Embryonic facial prominence (tissue), 1 donor: ENCODE data around the gene CLPSL2.
"Not testable (repeated sequence)": the region's sequence is repeated elsewhere in the genome, so short reads cannot be mapped to it uniquely, and the experiment has no call there.

Source experiments
- DNase-seq: peaks from one replicate; pipeline ENCODE4 v3.0.0-alpha.2; 2016; ENCODE audit errors: extremely low spot score

Gene CLPSL2, protein sequence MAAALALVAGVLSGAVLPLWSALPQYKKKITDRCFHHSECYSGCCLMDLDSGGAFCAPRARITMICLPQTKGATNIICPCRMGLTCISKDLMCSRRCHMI

DNA sequence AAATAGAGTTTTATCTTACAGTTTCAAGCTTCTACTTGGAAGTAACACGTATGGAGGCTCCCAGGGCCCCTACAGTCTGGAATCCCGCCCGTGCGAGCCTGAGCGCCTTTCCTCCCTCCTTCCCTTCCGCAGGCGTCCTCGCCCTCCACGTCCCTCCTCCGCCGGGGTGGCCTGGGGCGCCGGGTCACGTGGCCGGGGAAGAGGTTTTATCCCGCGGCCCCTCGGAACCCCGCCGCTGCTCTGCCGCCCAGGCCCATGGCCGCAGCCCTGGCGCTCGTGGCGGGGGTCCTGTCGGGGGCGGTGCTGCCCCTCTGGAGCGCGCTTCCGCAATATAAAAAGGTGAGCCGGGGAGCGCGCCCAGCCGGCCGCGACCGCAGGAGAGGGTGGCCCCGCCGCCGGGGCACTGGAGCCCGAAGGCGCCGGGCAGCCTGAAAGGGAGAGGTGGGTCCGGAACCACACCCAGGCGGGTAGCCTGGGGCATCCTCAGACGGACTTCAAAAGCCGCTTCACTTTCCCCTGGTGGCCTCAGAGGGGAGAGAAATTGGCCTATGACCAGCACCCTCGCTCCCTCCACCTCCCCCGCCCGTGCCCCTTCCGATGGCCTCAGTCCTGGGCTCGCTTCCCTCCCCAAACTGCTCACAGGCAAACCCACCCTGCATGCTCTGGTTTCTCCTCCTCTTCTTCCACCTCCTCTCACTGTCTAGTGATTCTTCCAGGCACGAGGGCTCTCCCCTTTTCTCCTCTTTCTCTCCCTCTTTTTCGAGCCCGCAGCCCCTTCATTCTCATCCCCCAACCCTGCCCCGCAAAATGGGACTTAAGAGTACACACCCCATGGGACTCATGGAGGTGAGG lies at the start of gene CLPSL2:
CLPSL2 (plus strand) TSS at position 235 of the 852 bp plus-strand sequence; CDS start at position 256, 21 bp downstream.
- no peak for DNase-seq

DNA sequence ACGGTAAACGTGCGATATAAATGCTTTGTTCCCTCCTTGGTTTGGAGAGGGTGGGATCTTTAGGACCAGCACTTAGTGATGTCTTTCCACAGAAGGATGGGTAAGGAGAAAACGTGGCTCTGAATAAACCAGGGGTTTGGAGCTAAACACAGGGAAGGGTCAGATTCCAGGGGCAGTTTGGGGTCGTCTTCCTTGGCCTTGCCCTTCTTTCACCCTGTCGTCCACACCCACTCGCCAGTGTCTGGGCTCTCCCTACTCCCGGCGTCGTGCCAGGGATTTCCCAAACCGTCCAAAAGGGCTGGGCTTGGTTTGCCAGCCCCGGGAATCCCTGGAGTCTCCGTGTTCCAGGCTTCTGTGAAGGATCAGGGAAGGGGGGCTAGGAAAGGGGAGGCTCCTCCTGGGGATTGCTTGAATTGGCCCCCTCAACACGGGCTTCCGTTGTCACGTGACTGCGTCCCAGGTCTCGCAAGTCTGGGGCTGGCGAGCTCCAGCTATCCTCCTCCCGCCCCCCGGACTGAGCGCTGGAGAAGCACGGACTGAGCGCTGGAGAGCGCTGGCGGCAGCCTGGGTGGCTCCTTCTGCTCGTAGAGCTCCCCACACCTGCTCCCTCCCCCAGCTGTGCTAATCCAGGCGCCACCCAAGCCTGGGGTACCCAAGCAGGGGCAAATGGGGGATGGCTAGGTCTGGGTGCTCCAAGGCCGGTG lies 49.0 kb upstream of the CLPSL2 start:
- DNase-seq, result no peak

DNA sequence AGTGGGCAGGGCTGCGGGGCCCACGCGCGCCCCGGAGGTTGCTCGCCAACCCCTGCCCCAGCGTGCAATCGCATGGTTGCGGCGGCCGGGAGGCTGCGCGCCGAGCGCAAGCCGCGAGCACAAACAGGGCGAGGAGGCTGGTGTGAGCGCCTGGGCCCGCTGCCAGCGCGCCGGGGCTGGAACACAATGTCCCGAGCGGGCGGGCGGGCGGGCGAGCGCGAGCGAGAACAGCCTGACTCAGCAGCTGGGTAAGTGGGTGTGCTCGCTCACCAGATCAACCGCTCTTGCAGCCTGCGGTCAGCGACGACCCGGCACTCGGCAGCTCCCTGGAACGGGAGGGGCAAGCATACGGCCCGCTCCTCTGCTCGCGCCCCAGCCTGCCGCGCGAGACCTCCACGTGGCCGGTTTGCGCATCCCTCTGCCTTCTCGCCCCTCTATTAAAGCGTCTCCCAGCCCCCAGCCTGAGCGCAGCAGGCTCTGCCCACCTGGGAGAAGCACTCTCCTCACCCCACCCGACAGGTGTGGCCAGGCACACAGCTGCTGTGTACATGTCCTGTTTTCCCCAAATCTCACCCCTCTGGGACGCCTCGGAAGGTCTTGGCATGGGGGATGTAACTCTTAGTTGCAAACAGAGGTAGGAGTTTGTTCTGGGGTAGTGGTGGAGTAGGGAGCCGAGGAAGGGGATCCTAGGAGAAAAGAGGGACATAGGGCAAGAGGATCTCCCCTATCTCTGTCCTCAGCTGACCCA lies 48.3 kb upstream of the CLPSL2 start:
- peak; percentile 83 for DNase-seq

DNA sequence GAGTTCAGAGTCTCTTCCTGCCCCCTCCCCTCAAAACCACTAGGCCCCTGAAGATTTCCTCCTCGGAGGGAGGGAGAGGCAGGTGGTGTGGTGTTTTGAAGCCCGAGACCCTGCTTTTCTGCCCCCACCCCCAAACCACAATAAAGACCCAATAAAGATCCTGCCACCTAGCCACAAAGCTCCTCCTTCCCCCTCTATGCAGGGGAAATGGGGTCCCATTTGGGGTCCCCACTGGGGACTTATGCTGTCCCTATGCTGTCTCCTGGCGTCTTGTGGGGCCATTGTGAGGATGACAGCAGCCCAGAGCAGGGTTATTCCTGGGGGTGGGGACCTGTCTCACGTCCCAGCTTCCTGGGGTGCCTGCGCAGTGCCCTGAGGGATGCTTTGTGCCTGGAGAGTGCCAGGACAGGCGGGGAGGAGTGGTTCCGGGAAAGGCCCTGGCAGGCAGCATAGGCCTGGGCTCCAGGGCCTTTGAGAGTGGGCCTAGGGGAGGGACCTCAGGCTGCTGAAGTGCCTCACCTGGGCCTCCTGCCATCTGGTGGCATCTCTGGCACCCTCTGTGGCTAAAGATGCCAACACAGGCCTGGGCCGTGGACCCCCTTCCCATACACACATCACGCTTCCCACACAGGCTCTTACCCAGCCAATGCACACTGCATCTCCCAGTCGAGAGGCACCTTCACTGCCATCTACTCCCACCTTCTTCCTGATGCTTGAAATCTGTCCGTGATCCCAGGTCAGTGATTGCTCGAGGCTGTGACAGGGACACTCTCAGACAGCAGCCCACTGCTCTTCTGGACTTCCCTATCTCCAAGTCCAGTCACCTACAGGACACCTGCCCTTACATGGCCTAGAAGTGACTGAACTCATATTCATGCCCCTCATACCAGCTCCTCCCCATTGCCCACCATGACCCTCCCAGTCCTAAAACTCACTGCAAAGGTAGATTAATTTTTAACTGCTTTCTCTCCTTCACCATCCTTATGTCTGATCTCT lies 47.4 kb upstream of the CLPSL2 start:
- DNase-seq, result no peak

DNA sequence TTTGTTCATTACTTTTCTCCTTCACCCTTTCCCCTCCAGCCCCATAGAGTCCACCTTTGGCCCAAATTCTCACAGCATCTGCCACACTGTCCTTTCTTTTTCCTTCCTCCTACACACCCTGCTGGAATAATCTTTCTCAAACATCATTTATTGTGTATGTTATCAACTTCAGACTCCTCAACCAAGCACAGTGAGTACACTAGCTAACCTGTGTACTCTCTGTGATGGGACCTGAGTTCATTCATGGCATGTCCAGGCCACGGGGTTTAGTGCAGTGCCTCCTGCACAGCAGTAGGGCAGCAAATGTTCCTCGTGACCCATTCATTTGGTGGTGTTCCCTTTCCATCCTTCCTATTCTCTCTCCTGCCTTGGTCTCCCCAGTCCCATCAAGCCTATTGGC lies 46.7 kb upstream of the CLPSL2 start:
- DNase-seq, result no peak

DNA sequence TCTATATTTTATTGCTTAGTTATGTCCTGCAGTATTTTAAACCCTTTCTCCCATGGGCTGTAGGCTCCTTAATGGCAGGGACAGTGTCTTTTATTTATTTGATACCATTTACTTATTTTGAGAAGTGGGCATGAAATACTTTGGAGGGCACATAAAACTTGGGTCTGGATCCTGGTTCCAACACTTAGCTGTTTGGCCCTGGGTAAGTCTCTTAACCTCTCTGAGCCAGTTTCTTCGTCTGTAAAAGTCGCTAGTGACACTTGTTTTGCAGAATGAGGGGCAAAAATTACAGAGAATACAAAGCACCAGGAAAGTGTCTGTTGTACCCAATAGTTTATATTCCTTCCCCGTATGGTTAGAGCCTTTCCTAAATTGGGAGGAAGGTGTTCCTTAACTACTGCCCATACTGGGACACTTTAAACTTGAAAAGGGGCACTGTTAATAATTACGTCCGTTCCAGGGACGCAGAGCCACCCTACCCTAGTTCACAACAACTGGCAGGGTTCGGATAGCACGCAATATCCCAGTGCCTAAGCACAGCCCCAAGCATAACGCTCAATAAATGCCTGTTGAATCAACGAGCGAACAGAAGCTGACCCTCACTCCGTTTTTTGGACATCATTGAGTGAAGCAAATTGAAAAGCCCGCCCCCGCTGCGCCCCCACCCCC lies 45.5 kb upstream of the CLPSL2 start:
- no peak for DNase-seq

DNA sequence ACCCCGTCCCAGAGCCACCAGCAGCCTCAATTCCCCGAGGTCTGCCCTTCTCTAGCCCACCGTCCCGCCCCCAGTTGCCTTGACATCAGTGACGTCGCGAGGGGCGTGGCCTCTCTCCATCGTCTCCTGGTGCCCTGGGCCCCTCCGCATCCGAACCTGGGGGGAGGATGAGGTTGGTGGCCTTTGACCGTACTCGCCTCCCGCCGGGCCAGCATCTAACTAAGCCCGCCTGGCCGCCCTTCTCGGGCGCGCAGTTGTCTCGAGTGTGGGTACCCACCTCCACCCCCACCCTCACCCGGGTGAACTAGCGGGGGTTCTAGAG lies 45.0 kb upstream of the CLPSL2 start:
- no peak for DNase-seq

DNA sequence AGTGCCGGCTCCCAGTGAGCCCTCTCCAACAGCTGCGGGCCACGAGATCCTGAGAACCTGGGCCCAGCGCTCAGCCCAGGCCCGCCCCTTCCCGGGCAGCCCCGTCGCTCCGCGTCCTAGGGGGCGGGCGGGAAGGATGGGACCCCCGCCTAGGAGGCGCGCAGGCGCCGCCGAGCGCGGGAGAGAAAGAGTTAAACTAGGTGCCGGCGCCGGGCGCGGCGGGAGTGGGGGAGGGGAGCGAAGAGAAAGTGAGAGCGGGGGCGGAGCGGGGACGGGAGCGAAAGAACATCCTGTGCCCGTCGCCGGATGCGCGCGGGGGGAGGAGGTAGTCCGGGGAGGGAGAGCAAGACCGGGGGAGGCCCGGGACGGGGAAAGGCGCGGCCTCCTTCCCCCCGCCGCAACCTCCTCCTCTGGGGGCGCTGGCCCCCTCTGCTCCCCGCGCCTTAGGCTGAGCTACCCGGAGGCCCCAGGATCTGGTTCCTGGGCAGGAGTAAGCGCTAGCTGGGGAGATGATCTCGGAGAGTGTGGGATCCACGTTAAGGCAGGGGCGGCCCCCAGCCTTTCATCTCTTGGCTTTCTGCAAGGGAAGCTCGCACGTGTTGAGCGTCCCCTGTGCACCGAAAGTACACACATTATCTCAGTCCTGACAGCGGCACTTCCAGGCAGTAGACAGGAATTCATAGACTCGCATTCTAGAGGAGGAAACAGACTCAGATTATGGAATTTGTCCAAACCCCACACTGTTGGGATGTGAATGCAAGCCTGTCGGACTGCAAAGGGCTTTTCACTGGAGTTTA lies 44.5 kb upstream of the CLPSL2 start:
- DNase-seq, result peak; percentile 87

DNA sequence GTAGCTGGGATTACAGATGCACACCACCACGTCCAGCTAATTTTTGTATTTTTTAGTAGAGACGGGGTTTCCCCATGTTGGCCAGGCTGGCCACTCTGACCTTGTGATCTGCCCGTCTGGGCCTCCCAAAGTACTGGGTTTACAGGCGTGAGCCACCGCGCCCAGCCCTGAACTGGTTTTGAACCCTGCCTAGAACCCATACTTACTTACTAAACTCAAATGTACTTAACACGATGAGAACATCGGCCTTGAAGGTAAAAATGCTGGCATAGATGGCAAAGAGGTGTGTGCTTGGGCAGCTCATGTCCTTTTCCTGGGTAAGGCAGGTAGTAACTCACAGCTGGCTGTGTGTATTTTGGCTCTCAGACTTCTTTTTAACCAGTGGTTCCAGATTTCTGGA lies 42.8 kb upstream of the CLPSL2 start:
- DNase-seq, result no peak

DNA sequence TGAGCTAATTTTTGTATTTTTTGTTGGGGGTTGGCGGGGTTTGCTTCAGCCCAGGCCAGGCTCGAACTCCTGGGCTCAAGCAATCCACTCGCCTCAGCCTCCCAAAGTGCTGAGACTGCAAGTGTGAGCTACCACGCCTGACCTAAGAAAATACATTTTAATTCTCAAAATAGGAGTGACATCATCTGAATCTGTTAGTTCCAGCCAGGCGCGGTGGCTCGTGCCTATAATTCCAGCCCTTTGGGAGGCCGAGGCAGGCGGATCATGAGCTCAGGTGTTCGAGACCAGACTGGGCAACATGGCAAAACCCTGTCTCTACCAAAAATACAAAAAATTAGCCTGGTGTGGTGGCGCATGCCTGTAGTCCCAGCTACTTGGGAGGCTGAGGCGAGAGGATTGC lies 42.1 kb upstream of the CLPSL2 start:
- DNase-seq, result not testable (repeated sequence)

DNA sequence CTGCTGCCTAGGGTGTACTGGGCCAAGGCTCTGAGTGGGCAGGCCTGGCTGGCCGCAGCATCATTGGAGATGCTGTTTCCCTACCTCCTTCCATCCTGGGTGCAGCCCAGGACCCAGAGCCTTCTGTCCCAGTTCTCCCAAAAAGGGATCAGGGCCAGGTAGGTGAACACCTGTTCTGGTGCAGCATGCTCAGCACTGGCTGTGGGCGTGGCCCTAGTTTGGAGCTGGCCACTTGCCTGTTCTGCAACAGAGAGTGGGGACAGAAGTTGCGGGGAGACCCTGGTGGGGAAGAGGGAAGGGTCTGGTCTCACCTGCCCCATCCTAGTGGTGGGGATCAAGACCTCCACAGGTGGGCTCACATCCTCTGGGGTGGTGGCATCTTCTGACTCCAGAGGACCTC lies 40.9 kb upstream of the CLPSL2 start:
- DNase-seq, result no peak

DNA sequence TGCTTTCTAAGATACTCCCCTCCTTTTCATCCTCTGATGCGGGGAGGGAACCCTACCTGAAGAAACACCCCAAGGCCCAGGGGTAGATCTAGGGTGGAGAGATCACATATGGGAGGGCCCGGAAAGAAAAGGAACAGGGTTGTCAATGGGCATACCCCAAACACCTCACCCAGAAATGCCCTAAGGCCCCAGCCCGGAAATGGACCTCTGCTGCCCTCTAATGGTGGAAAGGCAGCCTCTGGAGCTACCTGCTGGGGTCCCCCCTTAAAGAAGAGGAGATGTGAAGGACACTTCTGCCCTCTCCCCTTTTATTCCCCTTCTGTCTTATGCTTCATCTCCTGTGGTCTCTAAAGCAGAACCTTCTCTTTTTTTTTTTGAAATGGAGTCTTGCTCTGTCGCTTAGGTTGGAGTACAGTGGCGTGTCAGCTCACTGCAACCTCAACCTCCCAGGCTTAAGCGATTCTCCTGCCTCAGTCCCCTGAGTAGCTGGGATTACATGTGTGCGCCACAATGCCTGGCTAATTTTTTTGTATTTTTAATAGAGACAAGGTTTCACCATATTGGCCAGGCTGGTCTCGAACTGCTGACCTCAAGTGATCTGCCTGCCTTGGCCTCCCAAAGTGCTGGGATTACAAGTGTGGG lies 40.0 kb upstream of the CLPSL2 start:
- DNase-seq, result no peak

DNA sequence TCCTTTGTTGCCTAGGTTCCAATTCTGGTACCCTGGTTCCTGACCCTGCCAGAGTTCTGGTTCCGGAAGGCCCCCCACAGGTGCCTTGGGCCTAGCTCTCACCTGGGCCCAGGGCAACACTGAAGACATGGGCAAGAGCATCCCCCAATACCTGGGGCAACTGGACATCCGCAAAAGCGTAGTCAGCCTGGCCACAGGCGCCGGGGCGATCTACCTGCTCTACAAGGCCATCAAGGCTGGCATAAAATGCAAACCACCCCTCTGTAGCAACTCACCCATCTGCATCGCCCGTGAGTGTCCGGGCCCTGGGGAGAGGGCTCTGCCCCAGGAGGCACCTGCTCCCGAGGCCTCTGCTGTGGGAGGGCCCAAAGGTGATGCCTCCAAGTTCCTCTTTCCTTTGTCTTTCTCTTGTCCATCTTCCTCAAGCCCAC lies 39.4 kb upstream of the CLPSL2 start, which contains the start of gene ARMC12:
ARMC12 (plus strand) TSS at position 51 of the 431 bp plus-strand sequence; CDS start at position 128, 77 bp downstream.
- DNase-seq, result no peak

DNA sequence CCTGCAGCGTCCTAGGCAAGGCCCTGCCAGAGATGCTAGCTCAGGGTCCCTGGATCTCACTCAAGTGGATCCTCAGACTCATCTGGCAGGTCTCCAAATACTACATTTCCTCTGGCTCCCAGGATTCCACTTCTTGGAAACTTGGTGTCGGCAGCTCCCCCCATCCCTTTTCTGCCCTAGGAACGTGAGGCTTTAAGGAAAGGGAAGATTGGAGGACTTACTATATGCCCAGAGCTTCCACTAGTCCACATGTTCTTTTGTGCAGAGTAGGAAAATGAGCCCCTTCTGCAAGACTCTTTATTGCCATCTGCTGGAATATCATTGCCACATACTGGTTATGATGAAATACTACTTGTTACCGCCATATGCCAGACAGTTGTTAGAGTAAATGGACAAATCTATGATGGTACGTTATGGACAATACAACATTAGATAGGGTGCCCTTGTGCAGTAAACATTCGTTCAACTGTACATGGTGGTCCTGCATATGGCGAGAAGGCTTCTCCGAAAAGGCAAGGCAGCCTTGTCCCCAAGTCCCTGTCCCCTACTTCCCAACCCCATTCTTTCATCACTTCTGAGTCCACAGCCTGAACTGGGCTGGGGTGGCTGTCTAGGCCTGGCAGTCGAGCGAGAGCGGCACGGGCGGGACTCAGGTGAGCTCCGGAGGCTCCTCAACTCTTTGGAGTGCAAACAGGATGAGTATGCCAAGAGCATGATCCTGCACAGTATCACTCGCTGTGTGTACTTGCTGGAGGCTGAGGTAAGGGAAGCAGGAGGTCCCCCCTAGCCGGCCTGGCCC lies 38.8 kb upstream of the CLPSL2 start:
- DNase-seq, result peak; percentile 78

DNA sequence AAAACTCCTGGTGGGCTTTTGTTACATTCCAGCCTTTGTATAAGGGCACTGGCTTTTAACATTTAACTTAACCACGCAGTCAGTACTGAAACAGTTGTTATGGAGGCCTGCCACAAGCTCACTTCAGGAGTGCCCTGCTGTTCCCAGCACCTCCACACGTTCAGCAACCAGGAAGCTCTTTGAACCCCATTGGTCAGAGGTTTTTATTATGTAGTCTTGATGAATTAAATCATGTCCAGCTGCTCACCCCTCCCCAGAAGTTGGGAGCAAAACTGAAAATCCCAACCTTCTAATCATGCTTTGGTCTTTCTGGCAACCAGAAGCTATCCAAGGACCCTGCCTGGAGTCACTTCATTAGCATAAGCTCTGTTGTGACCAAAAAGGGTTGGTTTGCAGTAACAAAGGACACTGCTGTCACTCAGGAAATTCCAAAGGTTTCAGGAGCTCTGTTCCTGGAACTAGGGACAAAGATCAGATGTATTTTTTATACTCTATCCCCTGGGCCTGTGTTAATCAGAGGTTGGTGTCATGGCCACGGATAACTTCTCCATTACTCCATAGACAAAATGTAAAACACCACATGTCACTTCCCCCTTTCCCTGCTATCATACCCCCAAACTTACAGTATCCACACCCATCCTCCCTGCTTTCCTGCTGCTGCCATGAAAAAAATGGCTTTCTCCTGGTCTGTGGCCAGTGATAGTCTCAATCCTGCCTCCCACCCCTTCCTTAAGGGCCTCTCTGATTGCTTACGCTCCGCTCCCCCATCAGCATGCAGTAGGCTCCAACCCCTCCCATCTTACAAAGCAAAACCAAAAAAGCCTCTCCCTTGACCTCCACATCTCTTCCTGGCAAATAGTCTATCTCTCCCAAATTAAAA lies 36.5 kb upstream of the CLPSL2 start:
- no peak for DNase-seq

DNA sequence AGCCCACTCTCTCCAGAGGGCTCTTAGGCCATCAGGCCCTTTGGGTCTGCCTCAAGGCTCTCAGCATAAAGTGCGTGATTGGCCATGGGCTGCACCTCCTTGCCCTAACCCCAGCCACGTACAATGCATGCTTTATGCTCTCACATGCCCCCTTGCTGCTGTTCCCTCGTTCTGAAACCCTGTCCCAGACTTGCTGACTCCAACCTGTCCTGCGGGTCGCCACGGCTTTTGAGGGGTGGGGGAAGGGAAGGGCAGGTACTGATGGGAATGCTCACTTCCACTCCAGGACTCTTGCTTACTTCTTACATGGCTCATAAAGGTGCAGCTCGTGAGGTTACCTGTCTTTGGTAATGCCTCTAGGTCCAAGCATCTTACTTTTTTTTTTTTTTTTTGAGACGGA lies 33.6 kb upstream of the CLPSL2 start:
- DNase-seq, result no peak

DNA sequence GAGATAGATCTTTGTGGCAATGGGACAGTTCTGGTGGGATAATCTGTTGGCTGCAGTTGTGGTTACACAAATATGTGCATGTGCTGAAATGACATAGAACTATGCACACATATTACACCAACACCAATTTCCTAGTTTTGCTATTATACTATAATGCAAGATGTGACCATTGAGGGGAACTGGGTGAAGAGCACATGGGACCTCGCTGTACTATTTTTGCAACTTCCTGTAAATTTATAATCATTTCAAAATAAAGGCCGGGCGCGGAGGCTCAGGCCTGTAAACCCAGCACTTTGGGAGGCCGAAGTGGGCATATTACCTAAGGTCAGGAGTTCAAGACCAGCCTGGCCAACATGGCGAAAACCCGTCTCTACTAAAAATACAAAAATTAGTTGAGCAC lies 30.9 kb upstream of the CLPSL2 start:
- DNase-seq, result no peak
